Fibroblast of skin of abdomen (primary cell): Measurements from ENCODE around the gene ERP44.

Experiments used
- DNase-seq: peaks from one replicate; pipeline ENCODE4 v3.0.0-alpha.2; 2013

The ERP44 gene

DNA sequence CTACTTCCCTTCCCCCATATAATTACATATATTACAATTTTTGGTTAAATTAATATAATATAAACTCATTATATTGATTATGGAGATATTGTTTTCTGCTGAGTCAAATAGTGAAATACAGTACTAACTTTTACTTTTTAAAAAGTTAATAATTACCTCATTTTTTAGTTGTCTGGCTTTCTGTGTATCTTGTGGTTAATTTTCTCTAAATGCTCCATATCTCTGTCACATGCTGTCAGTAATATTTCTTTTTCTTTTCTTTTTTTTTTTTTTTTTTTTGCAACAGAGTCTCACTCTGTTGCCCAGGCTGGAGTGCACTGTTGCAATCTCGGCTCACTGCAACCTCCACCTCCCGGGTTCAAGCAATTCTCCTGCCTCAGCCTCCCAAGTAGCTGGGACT lies 169.1 kb downstream of the ERP44 start:
- DNase-seq = no peak
